ENCODE data around the gene UNC93A.

The UNC93A gene

DNA sequence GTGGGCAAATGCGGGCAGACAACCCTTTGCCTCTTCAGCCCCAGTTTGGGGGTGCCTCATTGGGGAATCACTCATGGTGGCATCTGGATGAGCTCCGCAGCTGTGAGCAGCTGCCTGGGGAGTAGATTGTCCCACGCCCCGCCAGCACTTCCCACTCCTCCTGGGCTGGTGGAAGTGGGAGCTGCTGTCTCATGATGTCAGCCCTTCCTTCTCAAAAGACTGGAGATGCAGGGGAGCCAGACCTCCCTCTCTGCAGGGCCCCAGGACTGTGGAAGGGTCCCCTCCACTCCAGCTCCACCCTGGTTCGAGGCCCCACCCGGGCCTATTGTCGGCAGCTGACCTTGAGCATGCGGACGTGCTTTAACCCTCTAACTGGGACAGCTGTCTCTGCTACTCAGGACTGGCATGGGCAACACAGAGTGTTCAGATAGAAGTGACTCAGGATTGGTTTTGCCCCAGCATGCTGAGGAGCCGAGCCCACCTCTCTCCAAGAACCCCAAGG is 2.0 kb downstream of the UNC93A start:
- no peak for DNase-seq (ENCODE audit: low read depth in 1 of 2, low spot score in 1 of 2)

DNA sequence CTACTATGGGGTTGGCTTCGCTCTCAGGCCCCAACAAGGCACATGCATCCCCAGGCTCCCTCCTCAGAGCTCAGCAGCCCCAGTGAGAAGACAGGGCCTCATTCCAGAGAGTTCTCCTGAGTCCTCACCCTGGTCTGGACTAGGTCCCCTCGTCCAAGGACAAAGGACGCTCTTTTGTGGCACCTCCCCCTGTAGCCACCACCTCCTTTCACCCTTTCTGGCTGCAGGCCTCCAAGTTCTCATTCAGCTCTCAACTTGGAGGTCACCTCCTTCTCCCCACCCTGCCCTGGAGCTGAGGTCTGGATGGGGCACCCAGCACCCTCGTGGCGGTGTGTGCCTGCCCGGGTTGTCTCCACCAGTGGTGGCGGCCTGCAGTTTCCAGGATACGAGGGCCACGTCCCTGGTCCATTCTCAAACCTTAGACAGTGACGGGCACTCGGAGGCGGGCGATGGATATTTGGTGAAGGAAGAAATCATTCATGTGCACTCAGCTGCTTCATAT is 2.5 kb downstream of the UNC93A start:
- no peak for DNase-seq (ENCODE audit: low read depth in 1 of 2, low spot score in 1 of 2)

DNA sequence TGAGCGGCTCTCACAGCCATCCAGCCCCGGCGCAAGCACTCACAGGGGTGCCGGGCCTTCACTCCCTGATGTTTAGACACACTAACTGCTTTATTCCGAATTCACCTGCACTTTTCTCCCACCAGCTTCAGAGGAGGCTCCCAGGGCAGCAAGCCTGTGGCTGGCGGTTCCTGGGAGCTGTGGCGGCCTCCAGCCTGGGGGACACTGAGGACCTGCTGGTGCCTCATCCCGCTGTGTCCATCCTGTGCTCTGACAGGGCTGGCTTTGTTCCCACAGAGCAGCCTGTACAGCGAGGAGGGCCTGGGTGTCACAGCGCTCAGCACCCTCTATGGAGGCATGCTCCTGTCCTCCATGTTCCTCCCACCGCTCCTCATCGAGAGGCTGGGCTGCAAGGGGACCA is 3.1 kb downstream of the UNC93A start:
- DNase-seq (ENCODE audit: low read depth in 1 of 2, low spot score in 1 of 2) = no peak

DNA sequence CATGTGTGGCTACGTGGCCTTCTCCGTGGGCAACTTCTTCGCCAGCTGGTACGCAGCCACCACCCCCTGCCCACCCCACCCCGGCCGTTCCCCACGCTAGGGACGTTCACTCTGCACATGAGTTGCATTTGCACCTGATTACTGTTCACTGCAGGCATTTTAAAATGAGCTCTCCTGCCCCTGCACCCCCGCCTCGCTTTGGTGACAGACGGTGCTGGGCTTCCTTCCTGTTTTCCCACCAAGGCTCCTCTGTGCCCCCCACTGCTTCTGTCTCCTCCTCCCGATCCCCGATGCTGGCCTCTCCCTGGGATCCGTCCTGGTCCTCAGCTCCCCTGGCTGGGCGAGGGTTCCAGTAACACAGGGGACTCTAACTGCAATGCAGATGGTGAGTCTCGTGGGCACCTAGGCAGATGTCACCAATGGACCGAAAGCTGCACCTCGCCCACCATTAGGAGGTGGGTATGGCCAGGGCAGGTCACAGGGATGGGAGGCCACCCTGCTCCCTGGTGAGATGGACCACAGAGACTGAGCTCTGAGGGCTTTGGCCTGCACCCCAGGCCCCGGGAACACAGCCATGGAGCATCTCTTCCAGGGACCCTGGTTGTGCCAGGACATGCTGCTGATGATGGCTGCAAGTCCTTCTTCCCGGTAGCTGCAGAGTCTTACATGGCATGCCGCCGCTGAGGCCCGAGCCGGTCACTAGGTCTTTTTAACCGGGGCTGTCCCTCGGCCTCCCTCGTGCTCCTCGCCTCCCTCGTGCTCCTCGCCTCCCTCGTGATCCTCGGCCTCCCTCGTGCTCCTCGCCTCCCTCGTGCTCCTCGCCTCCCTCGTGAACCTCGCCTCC is 3.8 kb downstream of the UNC93A start:
- DNase-seq (ENCODE audit: low read depth in 1 of 2, low spot score in 1 of 2) = no peak

DNA sequence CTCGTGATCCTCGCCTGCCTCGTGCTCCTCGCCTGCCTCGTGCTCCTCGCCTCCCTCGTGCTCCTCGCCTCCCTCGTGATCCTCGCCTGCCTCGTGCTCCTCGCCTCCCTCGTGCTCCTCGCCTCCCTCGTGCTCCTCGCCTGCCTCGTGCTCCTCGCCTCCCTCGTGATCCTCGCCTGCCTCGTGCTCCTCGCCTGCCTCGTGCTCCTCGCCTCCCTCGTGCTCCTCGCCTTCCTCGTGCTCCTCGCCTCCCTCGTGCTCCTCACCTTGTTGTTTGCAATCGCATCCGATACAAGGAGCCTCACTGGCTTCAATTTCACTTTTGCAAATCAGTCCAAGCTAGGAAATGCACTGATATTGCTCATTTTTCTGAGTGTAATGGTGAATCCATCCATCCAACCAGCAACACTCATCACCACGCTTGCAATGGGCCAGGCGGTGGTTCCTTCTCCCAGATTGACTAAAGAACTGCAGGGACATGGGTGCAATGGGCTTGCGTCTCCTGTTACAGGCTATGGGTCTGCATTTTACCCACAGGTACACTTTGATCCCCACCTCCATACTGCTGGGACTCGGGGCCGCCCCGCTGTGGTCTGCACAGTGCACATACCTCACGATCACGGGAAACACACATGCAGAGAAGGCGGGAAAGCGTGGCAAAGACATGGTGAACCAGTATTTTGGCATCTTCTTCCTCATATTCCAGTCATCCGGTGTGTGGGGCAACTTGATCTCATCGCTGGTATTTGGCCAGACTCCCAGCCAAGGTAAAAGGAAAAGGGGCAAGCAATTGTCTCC is 4.6 kb downstream of the UNC93A start:
- no peak for DNase-seq (ENCODE audit: low read depth in 1 of 2, low spot score in 1 of 2)

DNA sequence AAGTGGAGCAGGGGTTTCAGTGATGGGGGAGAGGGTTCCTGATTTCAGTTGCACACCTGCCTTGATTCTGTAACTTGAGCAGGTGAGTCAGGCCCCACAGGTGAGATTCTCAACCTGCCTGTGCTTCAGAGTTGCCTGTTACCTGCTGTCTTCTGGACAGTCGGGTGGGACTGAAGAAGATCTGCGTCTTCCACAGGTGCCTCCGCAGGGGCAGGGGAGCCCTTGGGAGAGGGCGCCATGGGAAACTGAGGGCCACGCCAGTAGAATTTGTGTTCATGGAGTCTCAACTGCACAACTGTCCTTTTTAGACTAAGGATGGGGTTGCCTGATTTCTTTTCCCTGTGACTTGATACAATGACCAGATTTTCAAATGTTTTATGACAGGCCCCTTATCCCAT is 5.2 kb downstream of the UNC93A start:
- DNase-seq (ENCODE audit: low read depth in 1 of 2, low spot score in 1 of 2) = no peak

DNA sequence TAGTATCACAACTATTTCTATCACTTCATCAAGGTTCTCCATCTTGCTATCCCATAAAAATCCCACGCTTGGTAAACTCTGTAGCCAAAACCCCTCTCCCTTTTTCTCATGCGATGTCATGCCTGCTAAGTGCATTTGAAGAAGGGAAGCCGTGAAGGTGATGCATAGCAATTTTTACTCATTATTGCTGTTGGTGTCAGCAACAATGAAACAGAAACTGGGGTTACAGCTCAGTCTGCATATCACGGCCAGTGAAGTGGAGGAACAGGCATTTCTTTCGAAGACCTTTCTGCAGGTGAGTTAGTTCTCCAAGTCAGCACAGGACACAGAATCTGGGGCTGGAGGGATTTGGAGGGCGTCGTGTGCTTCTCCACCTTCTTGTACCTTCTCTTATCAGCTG is 5.8 kb downstream of the UNC93A start:
- DNase-seq (ENCODE audit: low read depth in 1 of 2, low spot score in 1 of 2) = no peak

DNA sequence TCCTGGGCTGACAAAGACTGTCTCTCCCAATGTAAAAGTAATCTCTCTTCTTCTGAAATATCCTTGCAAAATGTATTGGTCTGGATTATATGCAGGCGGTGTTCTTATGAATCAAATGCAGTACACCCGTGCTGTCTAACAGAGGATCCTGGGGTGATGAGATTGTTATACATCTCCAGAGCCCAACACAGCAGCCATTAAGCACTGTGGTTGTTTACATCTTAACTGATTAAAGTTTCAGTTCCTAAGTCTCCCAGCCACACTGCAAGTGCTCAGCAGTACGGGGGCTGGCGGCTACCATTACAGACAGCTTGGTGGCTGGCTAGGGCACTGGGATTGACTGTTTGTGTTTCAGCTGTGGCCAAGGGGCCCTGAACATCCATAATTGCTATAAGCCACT is 7.0 kb downstream of the UNC93A start:
- no peak for DNase-seq (ENCODE audit: low read depth in 1 of 2, low spot score in 1 of 2)

DNA sequence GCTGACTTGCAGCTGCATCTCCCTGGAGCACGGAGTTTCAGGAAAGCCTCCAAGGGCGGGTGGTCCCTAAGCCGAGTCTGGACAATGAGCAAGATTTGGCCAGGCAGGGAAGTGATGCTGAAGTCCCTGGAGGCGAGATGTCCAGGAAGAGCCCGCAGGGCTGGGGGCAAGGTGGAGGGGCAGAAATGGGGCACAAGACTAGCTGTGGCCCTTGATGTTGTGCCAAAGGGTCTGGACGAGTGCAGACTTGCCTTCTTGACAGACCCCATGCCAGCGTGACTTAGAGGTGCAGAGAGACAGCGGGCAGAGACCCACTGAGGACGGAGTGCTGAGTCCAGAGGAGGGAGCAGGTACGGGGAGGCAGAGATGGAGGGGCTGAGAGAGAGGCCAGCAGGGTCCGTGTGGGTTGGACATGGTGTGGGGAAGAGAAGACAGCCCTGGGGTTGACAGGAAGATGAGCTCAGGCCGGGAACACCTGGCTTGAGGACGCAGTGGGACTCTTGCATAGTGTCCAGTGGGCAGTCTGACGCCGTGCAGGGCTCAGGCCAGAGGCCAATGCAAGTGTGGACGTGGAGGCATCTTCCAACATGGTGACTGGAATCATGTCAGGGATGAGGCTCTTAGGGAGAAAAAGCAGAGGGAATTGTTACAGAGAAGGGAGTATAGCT is 8.7 kb downstream of the UNC93A start:
- DNase-seq (ENCODE audit: low read depth in 1 of 2, low spot score in 1 of 2) = no peak

DNA sequence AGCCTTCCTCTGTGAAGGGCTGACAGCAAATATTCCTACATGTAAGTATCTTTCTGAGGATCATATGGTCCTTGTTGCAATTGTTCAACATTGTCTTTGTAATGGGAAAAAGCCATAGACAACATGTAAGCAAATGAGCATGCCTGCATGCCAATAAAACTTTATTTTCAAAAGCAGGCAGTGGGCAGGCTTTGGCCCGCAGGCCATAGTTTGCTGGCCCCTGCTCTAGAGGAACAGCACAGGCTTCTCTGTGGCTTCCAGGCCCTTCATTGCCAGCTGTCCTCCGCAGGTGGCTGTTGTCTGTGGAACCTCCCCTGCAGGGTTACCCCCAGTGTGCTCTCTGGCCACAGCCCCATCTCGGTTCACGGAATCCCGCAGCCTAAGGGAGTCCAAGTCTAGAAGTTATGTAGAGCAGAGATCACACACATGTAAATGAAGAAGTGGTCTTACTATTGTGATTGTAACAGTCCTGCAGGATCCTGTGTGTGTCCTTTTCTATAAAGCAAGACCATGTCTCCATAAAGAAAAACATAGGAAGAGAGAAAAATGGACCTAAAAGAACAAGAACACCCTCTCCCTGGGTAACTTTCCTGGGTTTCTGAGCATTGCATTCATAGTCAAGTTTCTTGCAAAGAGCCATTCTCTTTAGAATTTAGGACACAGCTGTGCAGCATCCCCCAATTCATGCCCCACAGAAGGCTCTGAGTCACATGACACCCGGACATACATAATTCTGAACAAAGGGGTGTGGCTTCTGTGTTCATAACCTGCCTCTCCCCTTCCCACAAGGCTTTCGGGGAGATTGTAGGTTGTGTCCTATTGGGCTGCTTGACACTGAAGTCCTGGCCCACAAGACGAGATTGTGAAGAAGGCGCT is 10.0 kb downstream of the UNC93A start:
- DNase-seq (ENCODE audit: low read depth in 1 of 2, low spot score in 1 of 2) = no peak

DNA sequence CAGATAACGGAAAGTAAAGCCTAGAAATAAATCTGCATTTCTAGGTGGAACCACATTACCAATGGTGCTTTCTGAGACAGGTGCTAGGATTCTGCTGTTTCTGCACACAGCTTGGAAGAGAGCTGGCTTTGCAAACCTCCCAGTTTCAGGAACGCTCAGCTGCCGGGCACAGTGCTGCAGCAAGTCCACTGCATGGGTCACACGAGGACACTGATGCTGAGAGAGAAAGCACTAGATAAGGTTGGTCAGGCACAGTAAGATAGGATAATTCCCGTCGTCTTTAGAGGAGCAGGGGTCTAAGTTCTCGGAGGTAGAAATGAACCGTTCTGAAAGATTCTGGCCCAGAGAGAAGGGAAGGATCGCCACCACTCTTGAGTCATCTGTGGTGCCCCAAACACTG is 11.0 kb downstream of the UNC93A start:
- no peak for DNase-seq (ENCODE audit: low read depth in 1 of 2, low spot score in 1 of 2)

DNA sequence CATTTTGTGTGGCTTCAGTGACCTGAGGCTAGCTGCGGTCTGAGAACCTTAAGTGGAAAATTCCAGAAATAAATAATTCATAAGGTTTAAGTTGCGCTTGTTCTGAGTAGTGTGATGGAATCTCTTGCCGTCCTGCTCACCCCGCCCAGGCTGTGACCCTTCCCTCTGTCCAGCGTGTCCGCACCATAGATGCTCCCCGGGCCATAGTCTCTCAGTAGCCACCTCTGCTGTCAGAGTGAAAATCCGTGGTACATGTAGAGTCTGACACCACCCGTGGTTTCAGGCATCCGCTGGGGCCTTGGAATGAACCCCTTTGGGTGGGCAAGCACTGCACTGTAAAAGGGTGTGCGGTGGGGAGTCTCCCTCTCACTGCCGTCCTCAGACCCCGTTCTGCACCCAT is 11.7 kb downstream of the UNC93A start:
- no peak for DNase-seq (ENCODE audit: low read depth in 1 of 2, low spot score in 1 of 2)

DNA sequence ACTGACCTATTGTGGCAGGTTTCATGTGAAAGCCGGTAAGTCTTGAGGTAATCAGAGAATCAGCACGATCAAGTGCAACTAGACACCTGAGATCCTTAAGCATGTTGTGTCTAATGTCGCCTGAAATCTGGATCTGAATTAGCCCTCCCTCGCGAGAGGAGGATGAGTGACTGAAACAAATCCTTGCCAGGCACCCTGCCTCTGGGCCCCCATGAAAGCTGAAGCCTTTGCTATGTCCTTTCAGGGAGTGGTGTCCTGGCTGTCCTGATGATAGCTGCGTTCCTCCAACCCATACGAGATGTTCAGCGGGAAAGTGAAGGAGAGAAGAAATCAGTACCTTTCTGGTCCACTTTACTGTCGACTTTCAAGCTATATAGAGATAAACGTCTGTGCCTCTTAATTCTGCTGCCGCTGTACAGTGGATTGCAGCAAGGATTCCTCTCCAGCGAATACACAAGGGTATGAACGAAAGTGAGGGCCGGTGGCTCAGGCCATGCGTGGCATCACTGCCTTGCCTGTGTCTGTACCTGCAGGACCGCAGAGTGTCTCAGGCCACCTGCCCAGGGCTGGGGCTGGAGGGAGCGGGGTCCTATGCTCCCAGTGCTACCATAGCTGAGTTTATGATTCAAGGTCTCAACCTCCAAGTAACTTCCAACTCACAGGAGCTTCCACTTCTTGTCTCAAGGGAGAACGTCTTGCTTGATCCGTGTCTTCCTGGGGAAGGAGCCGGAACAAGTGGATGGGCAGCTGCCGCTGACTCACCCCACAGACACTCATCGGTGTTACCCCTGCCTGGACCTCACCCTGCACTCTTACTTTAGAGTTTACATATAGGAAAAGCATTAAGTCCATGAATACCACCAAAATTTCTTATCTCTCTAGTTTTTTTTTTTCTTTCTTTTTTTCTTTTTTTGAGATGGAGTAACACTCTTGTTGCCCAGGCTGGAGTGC is 12.8 kb downstream of the UNC93A start:
- no peak for DNase-seq (ENCODE audit: low read depth in 1 of 2, low spot score in 1 of 2)

DNA sequence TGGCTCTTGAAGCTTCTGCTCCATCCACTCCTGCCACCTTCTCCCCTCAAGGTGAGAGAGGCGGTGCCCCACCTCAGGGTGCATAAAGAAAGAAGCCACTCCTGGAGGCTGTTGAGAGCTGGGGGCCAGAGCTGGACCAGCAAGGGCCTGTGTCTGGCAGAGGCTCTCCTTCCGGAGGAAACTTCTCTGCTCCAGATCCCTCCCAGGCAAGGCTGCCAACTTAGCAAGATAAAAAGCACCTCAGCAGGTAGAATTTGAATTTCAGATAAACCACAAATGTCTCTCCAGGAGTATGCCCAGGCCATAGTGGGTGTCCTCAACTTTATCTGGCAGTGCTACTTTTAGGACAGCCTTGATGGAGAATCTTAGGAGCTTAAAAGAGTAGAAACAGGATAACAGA is 13.8 kb downstream of the UNC93A start:
- no peak for DNase-seq (ENCODE audit: low read depth in 1 of 2, low spot score in 1 of 2)

DNA sequence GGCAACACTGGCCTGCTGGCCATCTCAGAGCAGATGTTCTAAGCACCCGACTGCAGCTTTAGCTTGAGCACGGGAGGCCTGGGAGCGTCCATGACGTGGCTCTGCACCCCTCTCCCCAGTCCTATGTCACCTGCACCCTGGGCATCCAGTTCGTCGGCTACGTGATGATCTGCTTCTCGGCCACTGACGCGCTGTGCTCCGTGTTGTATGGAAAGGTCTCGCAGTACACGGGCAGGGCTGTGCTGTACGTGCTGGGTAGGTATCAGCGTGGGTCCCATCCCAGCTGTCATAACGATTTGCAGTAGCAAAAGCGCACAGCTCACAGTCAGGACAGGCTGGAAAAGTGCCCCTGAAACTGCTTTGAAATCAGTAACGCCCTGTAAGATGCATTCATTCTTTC is 14.7 kb downstream of the UNC93A start:
- no peak for DNase-seq (ENCODE audit: low read depth in 1 of 2, low spot score in 1 of 2)

DNA sequence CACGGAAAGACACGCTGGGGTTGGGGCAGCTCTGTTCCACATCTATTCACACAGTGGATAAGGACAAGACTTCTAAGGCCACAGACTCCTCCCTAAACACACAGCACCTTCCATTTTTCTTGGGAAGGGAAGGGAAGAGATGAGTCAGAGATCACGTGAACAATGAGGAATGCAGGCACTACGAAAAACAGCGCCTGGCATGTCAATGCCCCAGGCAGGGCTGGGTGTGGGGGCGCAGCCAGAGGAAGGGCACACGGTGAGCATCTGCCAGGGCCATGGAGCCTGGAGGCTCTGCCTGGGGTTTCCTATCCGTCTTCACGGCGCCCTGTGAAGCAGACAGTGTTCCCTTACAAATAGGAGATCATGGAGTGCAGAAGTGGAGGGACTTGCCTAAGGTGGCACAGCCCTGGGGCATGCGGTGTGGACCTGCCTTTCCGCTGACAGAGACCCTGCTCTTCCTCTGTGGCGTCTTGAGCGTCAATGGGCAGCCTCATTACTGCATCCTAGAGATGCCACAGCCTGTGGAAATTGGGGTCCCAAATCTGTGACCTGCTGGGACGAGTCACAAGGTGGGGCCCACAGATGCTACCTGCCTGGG is 15.4 kb downstream of the UNC93A start:
- no peak for DNase-seq (ENCODE audit: low read depth in 1 of 2, low spot score in 1 of 2)

DNA sequence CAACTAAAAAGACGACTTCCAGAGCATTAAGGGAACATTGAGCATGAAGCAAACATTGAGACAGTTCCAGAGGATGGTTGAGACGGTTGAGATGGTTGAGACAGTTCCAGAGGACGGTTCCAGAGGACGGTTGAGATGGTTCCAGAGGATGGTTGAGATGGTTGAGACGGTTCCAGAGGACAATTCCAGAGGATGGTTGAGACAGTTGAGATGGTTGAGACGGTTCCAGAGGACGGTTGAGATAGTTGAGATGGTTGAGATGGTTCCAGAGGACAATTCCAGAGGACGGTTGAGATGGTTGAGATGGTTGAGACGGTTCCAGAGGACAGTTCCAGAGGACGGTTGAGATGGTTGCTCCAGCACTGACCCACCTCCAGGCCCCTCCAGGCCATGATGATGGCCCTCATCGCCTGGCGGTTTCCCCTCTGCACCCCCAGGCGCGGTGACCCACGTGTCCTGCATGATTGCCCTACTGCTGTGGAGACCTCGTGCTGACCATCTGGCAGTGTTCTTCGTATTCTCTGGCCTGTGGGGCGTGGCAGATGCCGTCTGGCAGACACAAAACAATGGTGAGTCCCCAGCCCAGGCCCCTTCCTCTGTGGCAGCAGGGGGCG is 16.3 kb downstream of the UNC93A start:
- no peak for DNase-seq (ENCODE audit: low read depth in 1 of 2, low spot score in 1 of 2)

DNA sequence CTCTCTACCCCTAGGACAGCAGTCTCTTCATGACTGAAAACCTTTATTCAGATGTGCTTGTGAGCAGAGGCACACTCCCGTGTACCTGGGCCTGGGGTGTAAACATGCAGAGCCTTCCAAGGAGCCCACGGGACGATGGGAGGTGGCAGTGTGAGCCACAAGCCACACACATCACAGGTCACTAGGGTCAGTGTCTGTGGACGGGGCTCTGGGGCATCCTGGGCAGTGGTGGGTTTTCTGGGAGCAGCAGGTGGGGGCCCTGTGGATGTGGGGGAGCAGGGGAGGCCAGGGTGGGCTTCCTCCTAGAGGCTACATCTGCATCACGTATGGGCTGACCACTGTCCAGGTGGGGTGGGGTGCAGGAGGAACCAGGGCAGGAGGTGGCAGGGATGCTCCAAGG is 17.1 kb downstream of the UNC93A start:
- no peak for DNase-seq (ENCODE audit: low read depth in 1 of 2, low spot score in 1 of 2)
